Measurements from ENCODE around the gene SCGB2B2. TPM values are rescaled to one million over a fixed set of nuclear protein-coding genes. Genes with fewer than 3 reads are reported as not detected.

The SCGB2B2 gene
- total RNA-seq, 6 experiments from 2014 or later: 0.10 TPM; not detected in 5

DNA sequence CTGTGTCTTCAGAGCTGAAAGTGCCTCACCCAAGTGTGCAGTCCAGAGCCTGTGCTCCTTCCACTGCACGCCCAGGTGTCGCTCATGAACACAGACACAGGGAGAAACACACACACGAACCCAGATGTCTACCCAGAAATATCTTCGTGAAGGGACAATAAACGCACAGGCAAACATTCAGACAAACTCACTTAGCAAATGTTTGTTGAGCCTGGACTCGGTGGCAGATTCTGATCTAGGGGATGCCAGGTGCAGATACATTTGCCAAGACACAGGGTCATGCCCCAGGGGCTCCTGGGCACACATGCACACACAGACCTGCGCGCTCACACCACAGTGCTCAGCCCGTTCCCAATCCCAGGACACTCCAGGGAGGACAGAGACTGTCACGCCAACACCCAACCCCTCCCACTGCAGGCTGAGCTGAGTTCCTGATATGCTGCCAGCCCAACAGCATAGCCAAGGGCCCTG lies 31.9 kb downstream of the SCGB2B2 start:
- no peaks in the 10 kb centered on the region for H3K36me3 Mint-ChIP-seq (ENCODE audit: low read depth)
- H3K27ac Mint-ChIP-seq: no peak overlapping the region
- H3K4me3 Mint-ChIP-seq: no peak overlapping the region
- H3K4me1 Mint-ChIP-seq (ENCODE audit: low read depth): peaks cover 6% of the 10 kb centered on the region
- peaks cover 7% of the 10 kb centered on the region for H3K27me3 Mint-ChIP-seq (ENCODE audit: insufficient read depth)
- H3K9me3 Mint-ChIP-seq: no peaks in the 10 kb centered on the region
- TF ChIP-seq, protein P1, sequence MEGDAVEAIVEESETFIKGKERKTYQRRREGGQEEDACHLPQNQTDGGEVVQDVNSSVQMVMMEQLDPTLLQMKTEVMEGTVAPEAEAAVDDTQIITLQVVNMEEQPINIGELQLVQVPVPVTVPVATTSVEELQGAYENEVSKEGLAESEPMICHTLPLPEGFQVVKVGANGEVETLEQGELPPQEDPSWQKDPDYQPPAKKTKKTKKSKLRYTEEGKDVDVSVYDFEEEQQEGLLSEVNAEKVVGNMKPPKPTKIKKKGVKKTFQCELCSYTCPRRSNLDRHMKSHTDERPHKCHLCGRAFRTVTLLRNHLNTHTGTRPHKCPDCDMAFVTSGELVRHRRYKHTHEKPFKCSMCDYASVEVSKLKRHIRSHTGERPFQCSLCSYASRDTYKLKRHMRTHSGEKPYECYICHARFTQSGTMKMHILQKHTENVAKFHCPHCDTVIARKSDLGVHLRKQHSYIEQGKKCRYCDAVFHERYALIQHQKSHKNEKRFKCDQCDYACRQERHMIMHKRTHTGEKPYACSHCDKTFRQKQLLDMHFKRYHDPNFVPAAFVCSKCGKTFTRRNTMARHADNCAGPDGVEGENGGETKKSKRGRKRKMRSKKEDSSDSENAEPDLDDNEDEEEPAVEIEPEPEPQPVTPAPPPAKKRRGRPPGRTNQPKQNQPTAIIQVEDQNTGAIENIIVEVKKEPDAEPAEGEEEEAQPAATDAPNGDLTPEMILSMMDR (IDR thresholded peaks at IDR 0.05): no peak
- no peak for DNase-seq

DNA sequence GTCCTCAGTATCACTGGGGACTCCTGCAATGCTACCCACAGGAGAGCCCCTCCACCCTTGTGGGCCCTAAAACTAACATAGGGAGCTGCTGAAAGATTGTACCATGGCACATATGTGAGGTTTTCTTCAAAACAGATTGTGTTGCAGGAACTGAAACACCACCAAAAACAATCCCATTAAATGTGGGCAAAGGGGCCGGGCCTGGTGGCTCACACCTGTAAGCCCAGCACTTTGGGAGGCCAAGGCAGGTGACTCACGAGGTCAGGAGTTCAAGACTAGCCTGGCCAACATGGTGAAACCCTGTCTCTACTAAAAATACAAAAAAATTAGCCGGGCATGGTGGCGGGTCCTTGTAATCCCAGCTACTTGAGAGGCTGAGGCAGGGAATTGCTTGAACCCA lies 34.7 kb downstream of the SCGB2B2 start:
- H3K4me1 Mint-ChIP-seq (ENCODE audit: low read depth): no peaks in the 10 kb centered on the region
- no peak for DNase-seq
- no peaks in the 10 kb centered on the region for H3K36me3 Mint-ChIP-seq (ENCODE audit: low read depth)
- no peak overlapping the region for H3K4me3 Mint-ChIP-seq
- H3K9me3 Mint-ChIP-seq: no peaks in the 10 kb centered on the region
- peaks cover 4% of the 10 kb centered on the region; the same call in 1 of the 2 replicates for H3K27me3 Mint-ChIP-seq (ENCODE audit: insufficient read depth)
- no peak overlapping the region for H3K27ac Mint-ChIP-seq
- TF ChIP-seq, protein P1 (IDR thresholded peaks at IDR 0.05): no peak

DNA sequence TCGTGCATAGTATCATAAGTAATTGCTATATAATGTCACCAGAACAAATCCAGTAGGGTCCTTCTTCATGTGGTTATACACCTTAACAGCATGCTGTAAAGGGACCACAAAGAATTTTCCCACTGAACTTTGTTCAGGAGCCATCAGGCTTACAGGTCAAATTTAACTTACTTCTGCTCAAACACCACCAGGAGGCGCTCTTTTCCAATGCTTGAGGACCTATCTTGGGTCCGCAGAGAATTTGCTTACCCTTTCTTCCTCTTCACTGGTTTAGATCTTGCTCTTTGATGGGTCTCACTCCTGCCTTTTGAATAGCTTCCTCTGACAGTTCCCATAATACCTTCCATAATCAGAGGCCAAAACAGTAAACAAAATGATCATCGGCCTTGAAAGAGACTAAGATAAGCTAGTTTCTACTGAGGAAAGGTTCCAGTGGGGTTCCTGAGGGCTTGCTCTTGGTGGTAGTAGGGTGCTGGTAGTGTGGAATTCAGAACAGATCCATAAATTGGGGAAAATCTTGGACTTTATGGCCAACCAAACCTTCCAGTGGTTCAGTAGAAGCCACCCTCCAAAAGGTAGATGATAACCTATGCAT lies 37.4 kb downstream of the SCGB2B2 start:
- H3K9me3 Mint-ChIP-seq: peaks cover 8% of the 10 kb centered on the region; the same call in 1 of the 2 replicates
- TF ChIP-seq, protein P1 (IDR thresholded peaks at IDR 0.05): peak; percentile 94

DNA sequence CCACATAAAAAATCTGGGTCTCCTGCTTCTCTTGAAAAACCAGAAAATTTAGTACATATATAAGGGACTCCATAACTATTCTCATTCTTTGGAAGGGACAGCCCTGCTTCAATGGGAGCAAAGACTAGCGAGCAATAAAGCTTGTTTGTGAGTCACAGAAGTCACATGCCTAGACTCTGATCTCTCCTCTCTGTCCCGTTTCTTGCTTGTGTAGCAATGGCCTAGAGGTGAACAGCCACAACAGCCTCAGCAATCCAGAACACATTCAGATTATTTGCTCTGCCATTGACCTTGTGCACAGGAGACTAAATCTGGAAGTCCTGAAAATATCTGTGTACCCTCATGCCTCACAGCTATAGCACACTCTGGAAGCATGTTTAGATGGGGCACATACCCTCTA lies 43.2 kb downstream of the SCGB2B2 start:
- no peak overlapping the region for H3K4me3 Mint-ChIP-seq
- peaks cover 8% of the 10 kb centered on the region for H3K9me3 Mint-ChIP-seq
- H3K4me1 Mint-ChIP-seq (ENCODE audit: low read depth): no peaks in the 10 kb centered on the region
- TF ChIP-seq, protein P1 (IDR thresholded peaks at IDR 0.05): no peak
- no peak for DNase-seq
- H3K27ac Mint-ChIP-seq: no peak overlapping the region
- H3K36me3 Mint-ChIP-seq (ENCODE audit: low read depth): no peaks in the 10 kb centered on the region
- H3K27me3 Mint-ChIP-seq (ENCODE audit: insufficient read depth): peaks cover 3% of the 10 kb centered on the region

More for the DNA sequence above, 37.4 kb downstream of the SCGB2B2 start:
- peak; percentile 43 for DNase-seq
- Mint-ChIP-seq H3K27ac (no peak overlapping the region), H3K27me3 (ENCODE audit: insufficient read depth) (peaks cover 3% of the 10 kb centered on the region; the same call in 1 of the 2 replicates), H3K36me3 (ENCODE audit: low read depth) (no peaks in the 10 kb centered on the region), H3K4me1 (ENCODE audit: low read depth) (no peaks in the 10 kb centered on the region), H3K4me3 (no peak overlapping the region)

Other genes starting within 250 kb of the SCGB2B2 start
- 10 to 100 TPM; 75.2 to 91.0 (median 86.8) TPM for gene UBA2, start 248.8 kb downstream of the SCGB2B2 start, total RNA-seq (2021; fragmentation: NEBNext Ultra II Directional; extraction: Animal tissue kit (Norgen Biotek cat#: 25700))
- gene WTIP, start 195.4 kb downstream of the SCGB2B2 start, total RNA-seq (2021; fragmentation: NEBNext Ultra II Directional; extraction: Animal tissue kit (Norgen Biotek cat#: 25700)): 10 to 100 TPM; 27.8 to 35.1 (median 29.4) TPM
- 10 to 100 TPM in 3 of 6 experiments, 1 to 10 TPM in 3; 8.6 to 12.0 (median 9.7) TPM for gene ZNF302, start 519 bp upstream of the SCGB2B2 start, total RNA-seq (2021; fragmentation: NEBNext Ultra II Directional; extraction: Animal tissue kit (Norgen Biotek cat#: 25700))
- 1 to 10 TPM; 3.7 to 5.6 (median 4.4) TPM for gene ZNF181, start 57.1 kb upstream of the SCGB2B2 start, total RNA-seq (2021; fragmentation: NEBNext Ultra II Directional; extraction: Animal tissue kit (Norgen Biotek cat#: 25700))
- 1 to 10 TPM; 4.1 to 5.6 (median 4.8) TPM for gene ZNF599, start 96.1 kb upstream of the SCGB2B2 start, total RNA-seq (2021; fragmentation: NEBNext Ultra II Directional; extraction: Animal tissue kit (Norgen Biotek cat#: 25700))
- gene ZNF30, start 249.7 kb upstream of the SCGB2B2 start, total RNA-seq (2021; fragmentation: NEBNext Ultra II Directional; extraction: Animal tissue kit (Norgen Biotek cat#: 25700)): 1 to 10 TPM; 1.9 to 3.1 (median 2.2) TPM

All from HFFc6 (cell line).